Esophagus squamous epithelium (tissue), 5 donors: ENCODE data around the gene TMEM184B. TPM values are rescaled to one million over a fixed set of nuclear protein-coding genes. Genes with fewer than 3 reads are reported as not detected.

Experiments used
- DNase-seq: peaks from one replicate; lab custom pipeline; 2025; lab: John Stamatoyannopoulos, UW
- H3K27ac ChIP-seq, 4 donors: fragments of 200-600 bp; sonication (generic); one replicate each; pipeline ENCODE4 v1.5.1; 2016 to 2019; ENCODE audit warnings: mild to moderate bottlenecking in 1 of 4
- H3K27me3 ChIP-seq, 4 donors: fragments of 200-600 bp; sonication (generic); 1 replicate in 3 of 4; 2 replicates in 1 of 4; pipeline versions ENCODE4 v1.5.1 to v1.6.0; 2017 to 2021; ENCODE audit warnings: antibody characterized with exemption in 1 of 4
- H3K36me3 ChIP-seq, 3 donors: fragments of 200-600 bp; sonication (generic); one replicate each; pipeline ENCODE4 v1.5.1; 2016 to 2019
- H3K4me1 ChIP-seq, 3 donors: fragments of 200-600 bp; sonication (generic); one replicate each; pipeline ENCODE4 v1.5.1; 2017 to 2019
- H3K4me3 ChIP-seq, 4 donors: fragments of 200-600 bp; sonication (generic); 1 replicate in 3 of 4; 2 replicates in 1 of 4; pipeline ENCODE4 v1.5.1; 2016 to 2019; ENCODE audit warnings: mild to moderate bottlenecking in 2 of 4, moderate library complexity in 1 of 4
- H3K9me3 ChIP-seq, 3 donors: fragments of 200-600 bp; sonication (generic); one replicate each; pipeline ENCODE4 v1.5.1; 2016 to 2019
- POLR2A ChIP-seq, 4 donors: fragments of 450-650 bp; IDR thresholded peaks; one replicate each; pipeline ENCODE4 v1.6.1; 2017; ENCODE audit warnings: antibody characterized with exemption in 4 of 4, mild to moderate bottlenecking in 4 of 4, moderate library complexity in 3 of 4
- WGBS, 2 donors: methylation state at CpG; one replicate each; pipeline ENCODE4 v1.1.5; 2018; 5-methylcytosine and 5-hydroxymethylcytosine counted together
- intact Hi-C: fragments of 100-400 bp; cut with DNase I; formaldehyde crosslinking; loops from one replicate; pipeline ENCODE4 v1.15.0; 2022
- total RNA-seq, 4 donors: library from RNA; depleted of rRNA; stranded (reverse); fragments of >200 nt; gene quantifications; one replicate each; pipeline ENCODE4 v1.1.0, GENCODE V29; 2016
- TF ChIP-seq, protein P1 (sequence below), 6 experiments: fragments of 450-650 bp in 4 of 6; fragments of 200-600 bp in 2 of 6; sonication (generic) in 2 of 6; IDR thresholded peaks; one replicate each; pipeline ENCODE4 v1.5.1; 2016 to 2019; ENCODE audit warnings: antibody characterized with exemption in 6 of 6, mild to moderate bottlenecking in 4 of 6, moderate library complexity in 4 of 6
- donor health status: DM: yes; HTN: yes; CAD: no.

Gene TMEM184B
- total RNA-seq, 4 donors from 2014 or later, result 22.5 to 55.1 (median 28.3) TPM

DNA sequence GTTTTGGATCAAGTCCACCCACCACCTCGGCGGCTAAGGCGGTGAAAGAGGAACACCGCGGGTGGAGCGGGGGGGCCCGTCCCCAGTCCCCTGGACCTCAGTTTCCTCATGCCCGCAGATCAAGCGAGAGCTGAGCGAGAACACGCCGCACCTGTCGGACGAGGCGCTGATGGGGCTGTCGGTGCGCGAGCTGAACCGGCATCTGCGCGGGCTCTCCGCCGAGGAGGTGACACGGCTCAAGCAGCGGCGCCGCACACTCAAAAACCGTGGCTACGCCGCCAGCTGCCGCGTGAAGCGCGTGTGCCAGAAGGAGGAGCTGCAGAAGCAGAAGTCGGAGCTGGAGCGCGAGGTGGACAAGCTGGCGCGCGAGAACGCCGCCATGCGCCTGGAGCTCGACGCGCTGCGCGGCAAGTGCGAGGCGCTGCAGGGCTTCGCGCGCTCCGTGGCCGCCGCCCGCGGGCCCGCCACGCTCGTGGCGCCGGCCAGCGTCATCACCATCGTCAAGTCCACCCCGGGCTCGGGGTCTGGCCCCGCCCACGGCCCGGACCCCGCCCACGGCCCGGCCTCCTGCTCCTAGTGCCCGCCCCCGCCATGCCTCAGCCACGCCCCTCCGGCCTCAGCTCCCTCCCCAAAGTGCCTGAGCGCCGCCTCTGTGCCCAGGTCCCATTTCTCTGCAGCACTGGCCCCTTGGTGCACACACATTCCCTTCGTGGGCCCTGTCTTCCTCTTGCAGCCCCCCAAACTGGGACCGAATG is 58.3 kb downstream of the TMEM184B start:
- Histone ChIP-seq H3K36me3 (peaks cover 0 to 28% (median 0%) of the 10 kb centered on the region in 3 donors), H3K4me3 (peak overlapping the region; percentile 23 to 54 (median 32)), H3K4me1 (peaks cover 26 to 44% (median 27%) of the 10 kb centered on the region in 3 donors), H3K27ac (peak overlapping the region; percentile 41 to 59 (median 55)), H3K27me3 (no peaks in the 10 kb centered on the region), H3K9me3 (no peaks in the 10 kb centered on the region)
- intact Hi-C loops, result no loop called here
- no peak for DNase-seq
- 17 to 43% methylated on average over 2 to 34 of the region's 81 CpGs for WGBS, 2 donors
- TF ChIP-seq POLR2A (IDR thresholded peaks at IDR 0.05), result peak in 1 of 4 donors; percentile 44
- TF ChIP-seq, protein P1, sequence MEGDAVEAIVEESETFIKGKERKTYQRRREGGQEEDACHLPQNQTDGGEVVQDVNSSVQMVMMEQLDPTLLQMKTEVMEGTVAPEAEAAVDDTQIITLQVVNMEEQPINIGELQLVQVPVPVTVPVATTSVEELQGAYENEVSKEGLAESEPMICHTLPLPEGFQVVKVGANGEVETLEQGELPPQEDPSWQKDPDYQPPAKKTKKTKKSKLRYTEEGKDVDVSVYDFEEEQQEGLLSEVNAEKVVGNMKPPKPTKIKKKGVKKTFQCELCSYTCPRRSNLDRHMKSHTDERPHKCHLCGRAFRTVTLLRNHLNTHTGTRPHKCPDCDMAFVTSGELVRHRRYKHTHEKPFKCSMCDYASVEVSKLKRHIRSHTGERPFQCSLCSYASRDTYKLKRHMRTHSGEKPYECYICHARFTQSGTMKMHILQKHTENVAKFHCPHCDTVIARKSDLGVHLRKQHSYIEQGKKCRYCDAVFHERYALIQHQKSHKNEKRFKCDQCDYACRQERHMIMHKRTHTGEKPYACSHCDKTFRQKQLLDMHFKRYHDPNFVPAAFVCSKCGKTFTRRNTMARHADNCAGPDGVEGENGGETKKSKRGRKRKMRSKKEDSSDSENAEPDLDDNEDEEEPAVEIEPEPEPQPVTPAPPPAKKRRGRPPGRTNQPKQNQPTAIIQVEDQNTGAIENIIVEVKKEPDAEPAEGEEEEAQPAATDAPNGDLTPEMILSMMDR (IDR thresholded peaks at IDR 0.05), result peak in 3 of 6 experiments; percentile 19 to 43 (median 26)

DNA sequence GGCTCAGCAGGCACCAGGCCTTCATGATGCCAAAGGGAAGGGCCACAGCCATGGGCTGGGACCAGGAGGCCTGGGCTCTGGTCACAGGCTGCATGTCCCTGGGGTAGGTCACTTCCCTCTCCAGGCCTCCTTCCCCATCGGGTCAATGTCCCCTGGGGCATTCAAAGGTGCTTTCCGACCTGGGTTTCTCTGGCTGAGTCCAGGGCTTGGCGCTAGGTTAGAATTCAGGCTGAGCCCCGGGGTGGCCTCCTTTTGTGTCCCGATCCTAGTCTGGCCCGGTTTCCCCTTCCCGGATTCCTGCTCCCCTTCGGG is 58.9 kb downstream of the TMEM184B start:
- peaks cover 0 to 28% (median 0%) of the 10 kb centered on the region in 3 donors for H3K36me3 ChIP-seq
- peak overlapping the region in 3 of 4 donors; percentile 27 to 54 (median 37) for H3K4me3 ChIP-seq
- H3K4me1 ChIP-seq, result peaks cover 21 to 38% (median 23%) of the 10 kb centered on the region in 3 donors
- WGBS, 2 donors, result 16% methylated on average over 5 of the region's 8 CpGs; no CpG with 5 or more reads in 1 of the 2 donors
- no peak for DNase-seq
- H3K27me3 ChIP-seq, result no peaks in the 10 kb centered on the region
- H3K27ac ChIP-seq, result peak overlapping the region; percentile 41 to 59 (median 55)
- H3K9me3 ChIP-seq, result no peaks in the 10 kb centered on the region
- intact Hi-C loops, result no loop called here
- TF ChIP-seq, protein P1 (IDR thresholded peaks at IDR 0.05), result no peak

DNA sequence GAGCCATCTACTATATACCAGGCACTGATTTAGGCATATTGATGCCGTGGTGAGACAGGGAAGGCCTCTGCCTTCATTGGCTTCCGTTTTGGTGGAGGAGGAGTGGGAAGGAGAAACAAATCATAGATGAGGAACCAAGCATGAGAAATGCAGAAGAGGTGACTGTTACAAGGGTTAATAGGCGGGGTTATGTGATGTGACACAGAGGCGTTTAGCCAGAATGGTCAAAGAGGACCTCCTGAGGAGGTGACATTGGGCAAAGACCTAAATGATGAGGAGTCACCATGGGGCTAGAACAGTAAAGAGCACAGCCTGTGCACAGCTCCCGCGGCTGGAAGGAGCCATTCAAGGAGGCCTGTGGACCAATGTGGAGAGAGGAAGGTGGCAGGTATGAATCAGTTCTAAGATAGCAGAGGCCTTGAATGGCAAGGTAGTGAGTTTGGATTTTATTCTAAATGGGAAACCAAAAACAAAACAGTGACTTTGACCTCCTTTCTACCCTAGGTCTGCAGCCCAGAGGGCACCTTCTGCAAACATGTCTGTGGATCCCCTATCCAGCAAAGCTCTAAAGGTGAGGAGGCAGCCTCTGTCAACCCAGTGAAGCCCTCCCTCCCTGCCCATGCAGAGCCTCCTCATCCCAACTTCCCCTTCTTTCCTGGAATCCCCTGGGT is 59.4 kb downstream of the TMEM184B start:
- DNase-seq, result no peak
- TF ChIP-seq, protein P1 (IDR thresholded peaks at IDR 0.05), result no peak
- no peak for TF ChIP-seq POLR2A (IDR thresholded peaks at IDR 0.05)
- H3K4me3 ChIP-seq, result peak overlapping the region in 1 of 4 donors; percentile 54
- H3K27ac ChIP-seq, result peak overlapping the region; percentile 12 to 59 (median 46)
- H3K27me3 ChIP-seq, result no peaks in the 10 kb centered on the region
- 78 to 83% methylated on average over 6 of the region's 6 CpGs for WGBS, 2 donors
- no peaks in the 10 kb centered on the region for H3K9me3 ChIP-seq
- intact Hi-C loops, result no loop called here
- peaks cover 16 to 34% (median 18%) of the 10 kb centered on the region in 3 donors for H3K4me1 ChIP-seq
- peaks cover 0 to 32% (median 0%) of the 10 kb centered on the region in 3 donors for H3K36me3 ChIP-seq

DNA sequence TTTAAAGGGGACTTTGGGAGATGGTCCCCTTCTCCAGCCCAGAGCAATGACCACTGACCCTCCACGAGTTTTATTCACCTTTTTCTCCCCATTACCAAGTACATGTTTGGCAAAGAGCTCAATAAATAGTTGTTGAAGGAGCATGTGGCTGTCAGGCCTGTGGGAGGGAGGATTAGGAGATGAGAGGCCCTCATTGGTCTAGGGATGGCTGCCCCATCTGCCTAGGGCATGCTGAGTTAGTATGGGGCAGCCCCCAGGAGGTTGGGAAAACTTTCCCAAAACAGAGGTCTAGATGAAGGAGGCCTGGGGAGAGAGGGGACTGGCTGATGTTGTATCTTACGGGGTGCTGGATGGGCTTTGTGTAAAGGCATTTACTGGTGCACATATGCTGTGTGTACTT is 60.4 kb downstream of the TMEM184B start:
- 50 to 69% methylated on average over 2 of the region's 2 CpGs for WGBS, 2 donors
- Histone ChIP-seq H3K27ac (no peak overlapping the region), H3K27me3 (no peaks in the 10 kb centered on the region), H3K4me1 (peaks cover 10 to 26% (median 12%) of the 10 kb centered on the region in 3 donors), H3K36me3 (peaks cover 0 to 34% (median 0%) of the 10 kb centered on the region in 3 donors), H3K9me3 (no peaks in the 10 kb centered on the region), H3K4me3 (no peak overlapping the region)
- TF ChIP-seq, protein P1 (IDR thresholded peaks at IDR 0.05), result no peak
- no peak for TF ChIP-seq POLR2A (IDR thresholded peaks at IDR 0.05)
- DNase-seq, result no peak
- intact Hi-C loops, result no loop called here

DNA sequence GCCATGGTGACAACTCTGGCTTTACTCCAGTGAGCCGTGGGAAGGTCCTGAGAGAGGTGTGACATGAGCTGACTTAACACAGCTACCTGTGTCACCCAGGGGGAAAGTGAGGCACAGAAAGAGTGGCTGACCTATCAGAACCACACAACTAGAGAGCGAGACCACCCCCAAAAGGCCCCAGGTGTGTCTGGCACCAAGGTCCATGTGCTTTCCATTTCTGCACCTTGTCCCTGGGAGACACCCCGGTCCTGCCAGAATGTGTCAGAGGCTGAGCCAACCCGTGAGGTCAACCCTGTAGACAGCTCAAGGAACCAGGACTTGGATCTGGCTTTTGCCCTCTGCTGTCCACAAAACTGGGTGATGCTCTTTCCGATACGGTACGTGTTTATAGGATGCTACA is 61.3 kb downstream of the TMEM184B start:
- DNase-seq, result no peak
- intact Hi-C loops, result no loop called here
- 95 to 97% methylated on average over 5 to 6 of the region's 7 CpGs for WGBS, 2 donors
- H3K4me3 ChIP-seq, result no peak overlapping the region
- H3K4me1 ChIP-seq, result peaks cover 10 to 26% (median 12%) of the 10 kb centered on the region in 3 donors
- TF ChIP-seq POLR2A (IDR thresholded peaks at IDR 0.05), result no peak
- TF ChIP-seq, protein P1 (IDR thresholded peaks at IDR 0.05), result no peak
- no peaks in the 10 kb centered on the region for H3K9me3 ChIP-seq
- no peaks in the 10 kb centered on the region for H3K27me3 ChIP-seq
- H3K27ac ChIP-seq, result no peak overlapping the region
- peaks cover 0 to 33% (median 0%) of the 10 kb centered on the region in 3 donors for H3K36me3 ChIP-seq
